H1 (cell line): ENCODE measurements around the gene HTR3A. TPM values are rescaled to one million over a fixed set of nuclear protein-coding genes. Genes with fewer than 3 reads are reported as not detected.

ENCODE experiments used
- CTCF ChIA-PET: fragments of 300-600 bp; sonication (Branson Sonifier 250); formaldehyde crosslinking; loops from one replicate; lab custom pipeline; 2021; ENCODE audit not compliant: partially characterized antibody; lab: Charles Lee
- POLR2A ChIA-PET: fragments of 300-600 bp; sonication (Branson Sonifier 250); formaldehyde crosslinking; loops from one replicate; lab custom pipeline; 2021; ENCODE audit warnings: inconsistent platforms; ENCODE audit not compliant: partially characterized antibody; lab: Charles Lee
- DNase-seq, 2 experiments: peaks; one replicate each; pipeline versions ENCODE4 v3.0.0 to v3.0.0-alpha.2; 2010 to 2022; ENCODE audit warnings: low spot score in 2 of 2, low read depth in 1 of 2, mixed read lengths in 1 of 2
- FAIRE-seq: peaks from 2 replicates; lab custom pipeline; 2011; peaks lifted over from hg19 to GRCh38; lab: Jason Lieb, UNC
- H2AFZ ChIP-seq: 2 replicates; pipeline ENCODE4 v1.8.1; 2012; ENCODE audit warnings: low read length, inconsistent platforms
- H2AK5ac ChIP-seq: 2 replicates; pipeline ENCODE4 v1.6.1; 2013; ENCODE audit warnings: low read depth, low read length
- H2BK120ac ChIP-seq: replicated peaks from 2 replicates; pipeline ENCODE3; 2013; ENCODE audit warnings: low read depth, low read length, inconsistent platforms
- H2BK12ac ChIP-seq: 2 replicates; pipeline ENCODE4 v1.6.1; 2013; ENCODE audit warnings: low read depth, low read length
- H2BK15ac ChIP-seq: 2 replicates; pipeline ENCODE4 v1.6.1; 2013; ENCODE audit warnings: low read length
- H2BK20ac ChIP-seq: 2 replicates; pipeline ENCODE4 v1.6.1; 2013; ENCODE audit warnings: low read length
- H2BK5ac ChIP-seq: 2 replicates; pipeline ENCODE4 v1.6.1; 2013; ENCODE audit warnings: low read depth, low read length
- H3K14ac ChIP-seq: 2 replicates; pipeline ENCODE4 v1.6.1; 2013; ENCODE audit warnings: inconsistent platforms; ENCODE audit not compliant: insufficient read length
- H3K18ac ChIP-seq: 2 replicates; pipeline ENCODE4 v1.6.1; 2013; ENCODE audit warnings: low read length; ENCODE audit errors: extremely low read depth
- H3K23ac ChIP-seq: 2 replicates; pipeline ENCODE4 v1.6.1; 2013; ENCODE audit warnings: inconsistent platforms; ENCODE audit not compliant: insufficient read length
- H3K23me2 ChIP-seq: 2 replicates; pipeline ENCODE4 v1.6.1; 2013; ENCODE audit warnings: low read depth, low read length
- H3K27ac ChIP-seq: 2 replicates; pipeline ENCODE4 v1.6.1; 2011; ENCODE audit warnings: low read depth, low read length, inconsistent platforms
- H3K27me3 ChIP-seq, 4 experiments: replicated peaks in 1 of 4; 1 replicate in 1 of 4; 2 replicates in 3 of 4; pipeline versions ENCODE4 v1.6.1 to v1.8.1; 2011 to 2013; ENCODE audit warnings: low read length in 3 of 4, mild to moderate bottlenecking in 3 of 4, inconsistent platforms in 2 of 4, mixed read lengths in 2 of 4, moderate library complexity in 1 of 4; ENCODE audit not compliant: control insufficient read depth in 3 of 4, insufficient read depth in 3 of 4; ENCODE audit errors: extremely low read depth in 1 of 4
- H3K36me3 ChIP-seq, 4 experiments: 2 replicates each; pipeline versions ENCODE4 v1.6.1 to v1.8.1; 2011 to 2013; ENCODE audit warnings: mild to moderate bottlenecking in 4 of 4, low read length in 3 of 4, moderate library complexity in 2 of 4, control low read depth in 1 of 4, inconsistent platforms in 1 of 4; ENCODE audit not compliant: insufficient read depth in 4 of 4, control insufficient read depth in 2 of 4
- H3K4ac ChIP-seq: replicated peaks from 2 replicates; pipeline ENCODE3; 2013; ENCODE audit warnings: low read length, low read depth, mixed read lengths, inconsistent platforms; ENCODE audit not compliant: insufficient read length
- H3K4me1 ChIP-seq, 4 experiments: replicated peaks in 1 of 4; 1 replicate in 1 of 4; 2 replicates in 3 of 4; pipeline versions ENCODE4 v1.6.1 to v1.8.1; 2011 to 2013; ENCODE audit warnings: low read length in 3 of 4, inconsistent platforms in 2 of 4, mixed read lengths in 1 of 4; ENCODE audit not compliant: insufficient read depth in 4 of 4, control insufficient read depth in 3 of 4
- H3K4me2 ChIP-seq, 2 experiments: 2 replicates each; pipeline versions ENCODE4 v1.6.1 to v1.8.1; 2011 to 2013; ENCODE audit warnings: low read depth in 2 of 2, low read length in 2 of 2, control low read depth in 1 of 2, inconsistent platforms in 1 of 2, mild to moderate bottlenecking in 1 of 2; ENCODE audit not compliant: insufficient read depth in 1 of 2
- H3K4me3 ChIP-seq, 4 experiments: fragments of 200-600, 300-600 bp in 1 of 4; sonication (generic), shearing (Covaris generic), sonication (Bioruptor Twin) in 1 of 4; 2 replicates each; pipeline versions ENCODE4 v1.5.1 to v1.8.1; 2011 to 2016; ENCODE audit warnings: low read length in 4 of 4, low read depth in 3 of 4, control low read depth in 2 of 4, inconsistent platforms in 2 of 4, mild to moderate bottlenecking in 2 of 4, mixed read lengths in 1 of 4, moderate library complexity in 1 of 4; ENCODE audit not compliant: insufficient read depth in 2 of 4; ENCODE audit errors: extremely low read depth in 1 of 4
- H3K56ac ChIP-seq: replicated peaks from 2 replicates; pipeline ENCODE3; 2013; ENCODE audit warnings: low read depth, mild to moderate bottlenecking, mixed read lengths, low read length, inconsistent platforms; ENCODE audit not compliant: insufficient read length
- H3K79me1 ChIP-seq: 2 replicates; pipeline ENCODE4 v1.6.1; 2013; ENCODE audit warnings: low read depth, low read length, control low read depth
- H3K79me2 ChIP-seq, 2 experiments: 2 replicates each; pipeline versions ENCODE4 v1.6.1 to v1.8.1; 2012 to 2013; ENCODE audit warnings: low read length in 2 of 2, mild to moderate bottlenecking in 2 of 2, inconsistent platforms in 1 of 2; ENCODE audit not compliant: insufficient read depth in 2 of 2, control insufficient read depth in 1 of 2
- H3K9ac ChIP-seq, 4 experiments: replicated peaks in 1 of 4; 1 replicate in 1 of 4; 2 replicates in 3 of 4; pipeline versions ENCODE4 v1.6.1 to v1.8.1; 2011 to 2013; ENCODE audit warnings: low read depth in 3 of 4, low read length in 3 of 4, control low read depth in 2 of 4, mild to moderate bottlenecking in 2 of 4, moderate library complexity in 2 of 4, inconsistent platforms in 1 of 4; ENCODE audit errors: extremely low read depth in 1 of 4
- H3K9me3 ChIP-seq, 2 experiments: 2 replicates each; pipeline versions ENCODE4 v1.6.1 to v1.8.1; 2012 to 2013; ENCODE audit warnings: mild to moderate bottlenecking in 2 of 2, moderate library complexity in 2 of 2, control low read depth in 1 of 2, inconsistent platforms in 1 of 2, low read depth in 1 of 2, low read length in 1 of 2, mixed read lengths in 1 of 2; ENCODE audit not compliant: insufficient read depth in 2 of 2
- H4K20me1 ChIP-seq, 2 experiments: replicated peaks in 1 of 2; 2 replicates each; pipeline versions ENCODE3 to v1.8.1; 2011 to 2013; ENCODE audit warnings: inconsistent platforms in 2 of 2, low read length in 2 of 2, mild to moderate bottlenecking in 1 of 2; ENCODE audit not compliant: insufficient read depth in 2 of 2, control insufficient read depth in 1 of 2
- H4K5ac ChIP-seq: 2 replicates; pipeline ENCODE4 v1.6.1; 2013; ENCODE audit warnings: low read length, low read depth, mixed read lengths, inconsistent platforms; ENCODE audit not compliant: insufficient read length
- H4K8ac ChIP-seq: 2 replicates; pipeline ENCODE4 v1.8.0; 2013; ENCODE audit warnings: mild to moderate bottlenecking, moderate library complexity, low read length, inconsistent platforms; ENCODE audit not compliant: insufficient read depth; ENCODE audit errors: extremely low read depth
- H4K91ac ChIP-seq: replicated peaks from 2 replicates; pipeline ENCODE3; 2013; ENCODE audit warnings: low read length, mixed read lengths, inconsistent platforms; ENCODE audit not compliant: insufficient read length
- ATF2 ChIP-seq: IDR thresholded peaks from 2 replicates; pipeline ENCODE4 v1.6.1; 2012; ENCODE audit warnings: low read length, inconsistent platforms
- BACH1 ChIP-seq: IDR thresholded peaks from 2 replicates; pipeline ENCODE4 v1.6.1; 2012; ENCODE audit warnings: low read length, improper control_type of control experiment
- EGR1 ChIP-seq: IDR thresholded peaks from 2 replicates; pipeline ENCODE4 v1.6.1; 2011; ENCODE audit warnings: low read depth, low read length, borderline replicate concordance
- FOSL1 ChIP-seq: IDR thresholded peaks from 2 replicates; pipeline ENCODE4 v1.6.1; 2011; ENCODE audit warnings: mild to moderate bottlenecking, low read depth, low read length, moderate library complexity; ENCODE audit not compliant: insufficient read depth
- RAD21 ChIP-seq, 2 experiments: IDR thresholded peaks in 1 of 2; conservative IDR thresholded peaks in 1 of 2; 2 replicates each; pipeline ENCODE4 v1.6.1; 2011; ENCODE audit warnings: low read depth in 2 of 2, low read length in 2 of 2, improper control_type of control experiment in 1 of 2, inconsistent platforms in 1 of 2, mild to moderate bottlenecking in 1 of 2, moderate library complexity in 1 of 2
- SRF ChIP-seq: IDR thresholded peaks from 2 replicates; pipeline ENCODE4 v1.6.1; 2011; ENCODE audit warnings: mild to moderate bottlenecking, low read depth, low read length, moderate library complexity
- WGBS, 2 experiments: shearing (Covaris generic) in 1 of 2; methylation state at CpG; one replicate each; pipeline versions ENCODE4 v1.1.6 to v1.1.7; 2013 to 2015; ENCODE audit warnings: low lambda C conversion rate in 2 of 2, mixed read lengths in 2 of 2, inconsistent platforms in 1 of 2, low coverage in 1 of 2, missing lambda C conversion rate in 1 of 2; ENCODE audit not compliant: insufficient replicate concordance in 2 of 2, insufficient coverage in 1 of 2, insufficient read length in 1 of 2; ENCODE audit errors: extremely low coverage in 1 of 2, missing lambda C conversion rate in 1 of 2; 5-methylcytosine and 5-hydroxymethylcytosine counted together
- polyA plus RNA-seq, 7 experiments: library from polyadenylated mRNA; depleted of rRNA in 3 of 7; stranded (reverse) in 5 of 7; unstranded in 2 of 7; fragments of >200 nt in 5 of 7; fragments of 200-250 nt in 2 of 7; gene quantifications; 1 replicate in 5 of 7; 2 replicates in 1 of 7; 4 replicates in 1 of 7; pipeline versions ENCODE4 v1.2.1 to v1.2.3, GENCODE V29; 2011 to 2013; ENCODE audit warnings: missing spikeins in 2 of 7, mixed read lengths in 2 of 7
- total RNA-seq: library from RNA; stranded (reverse); fragmentation: NEBNext Ultra II Directional; extraction: Animal tissue kit (Norgen Biotek cat#: 25700); gene quantifications from 2 replicates; pipeline ENCODE4 v1.2.1, GENCODE V29; 2021

HTR3A gene
- total and polyA plus RNA-seq, 2 of the 8 experiments (the other 6 are each of a cell fraction or from before 2014, with no cell fraction given), result 7.5 to 8.9 TPM

GRCh38 chr11:114036958-114037357 lies 62.0 kb downstream of the HTR3A start:
- Histone ChIP-seq H4K20me1 (no peaks in the 10 kb centered on the region), H4K5ac (no peak overlapping the region), H3K79me2 (no peaks in the 10 kb centered on the region), H3K23ac (no peak overlapping the region), H3K27me3 (peaks cover 0 to 3% (median 0%) of the 10 kb centered on the region in 4 experiments; a peak in 2 of 7 replicates), H3K14ac (no peak overlapping the region), H3K27ac (no peak overlapping the region), H3K56ac (no peak overlapping the region), H3K23me2 (peaks cover 2% of the 10 kb centered on the region; the same call in 1 of the 2 replicates), H3K36me3 (no peaks in the 10 kb centered on the region), H2BK20ac (no peak overlapping the region), H3K4me2 (0 out of 4 replicates have a peak overlapping the region, but pooled peaks of 1 of the 2 experiments have one; percentile 10), H2BK12ac (no peak overlapping the region), H2AFZ (no peak overlapping the region), H3K18ac (no peak overlapping the region), H3K4ac (no peak overlapping the region), H2BK5ac (no peak overlapping the region), H3K4me3 (no peak overlapping the region), H3K79me1 (no peaks in the 10 kb centered on the region), H3K9ac (no peak overlapping the region), H4K8ac (no peak overlapping the region), H2BK120ac (no peak overlapping the region), H4K91ac (no peak overlapping the region), H2AK5ac (no peak overlapping the region), H3K9me3 (no peaks in the 10 kb centered on the region), H3K4me1 (no peaks in the 10 kb centered on the region), H2BK15ac (no peak overlapping the region)
- DNase-seq, result no peak
- ChIA-PET CTCF (interaction anchor here (0.7 to 9.9 kb wide), 18 partner anchors 11 to 225 kb away, joined by 3 to 183 read pairs (median 6); no protein-coding TSS in a partner anchor), POLR2A (interaction anchor here (1.5 kb wide), 1 partner anchor 144 kb away, joined by 4 read pairs; no protein-coding TSS in a partner anchor)
- TF ChIP-seq FOSL1, result no peak
- no peak for TF ChIP-seq RAD21 (IDR thresholded peaks at IDR 0.05 in 1 of 2, conservative IDR thresholded peaks at IDR 0.05 in 1 of 2; ENCODE audit: low read depth in 2 of 2, low read length in 2 of 2)
- TF ChIP-seq EGR1, result no peak
- no peak for TF ChIP-seq BACH1
- TF ChIP-seq ATF2, result no peak
- no peak for TF ChIP-seq SRF
- no peak for FAIRE-seq
- WGBS, 2 experiments, result 89% methylated on average over 3 of the region's 3 CpGs; no CpG with 5 or more reads in 1 of the 2 experiments
